ENCODE results near the gene PCMTD2.

DNA sequence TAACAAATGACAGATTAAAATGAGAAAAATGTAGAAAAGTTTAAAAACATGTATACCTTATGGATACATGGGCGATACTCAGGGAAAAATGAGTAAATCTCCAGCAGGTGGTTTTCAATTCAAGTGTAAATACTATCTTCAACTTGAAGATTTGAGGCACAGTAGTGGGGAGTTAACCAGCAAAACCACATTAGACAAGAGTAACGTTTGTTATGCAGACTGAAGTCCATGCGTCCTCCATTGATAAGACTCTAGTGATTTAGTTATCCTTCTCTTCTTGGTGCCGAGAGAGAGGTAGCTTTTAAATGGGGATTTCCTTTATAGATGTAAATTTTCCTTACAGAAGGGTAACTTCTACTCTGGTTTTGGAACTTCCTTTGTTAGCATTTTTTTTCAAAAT is 28.1 kb downstream of the PCMTD2 start:
- TF ChIP-seq, protein P1, sequence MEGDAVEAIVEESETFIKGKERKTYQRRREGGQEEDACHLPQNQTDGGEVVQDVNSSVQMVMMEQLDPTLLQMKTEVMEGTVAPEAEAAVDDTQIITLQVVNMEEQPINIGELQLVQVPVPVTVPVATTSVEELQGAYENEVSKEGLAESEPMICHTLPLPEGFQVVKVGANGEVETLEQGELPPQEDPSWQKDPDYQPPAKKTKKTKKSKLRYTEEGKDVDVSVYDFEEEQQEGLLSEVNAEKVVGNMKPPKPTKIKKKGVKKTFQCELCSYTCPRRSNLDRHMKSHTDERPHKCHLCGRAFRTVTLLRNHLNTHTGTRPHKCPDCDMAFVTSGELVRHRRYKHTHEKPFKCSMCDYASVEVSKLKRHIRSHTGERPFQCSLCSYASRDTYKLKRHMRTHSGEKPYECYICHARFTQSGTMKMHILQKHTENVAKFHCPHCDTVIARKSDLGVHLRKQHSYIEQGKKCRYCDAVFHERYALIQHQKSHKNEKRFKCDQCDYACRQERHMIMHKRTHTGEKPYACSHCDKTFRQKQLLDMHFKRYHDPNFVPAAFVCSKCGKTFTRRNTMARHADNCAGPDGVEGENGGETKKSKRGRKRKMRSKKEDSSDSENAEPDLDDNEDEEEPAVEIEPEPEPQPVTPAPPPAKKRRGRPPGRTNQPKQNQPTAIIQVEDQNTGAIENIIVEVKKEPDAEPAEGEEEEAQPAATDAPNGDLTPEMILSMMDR (conservative IDR thresholded peaks at IDR 0.05; ENCODE audit: low read depth, low read length) = no peak
- TF ChIP-seq EZH2 (IDR thresholded peaks at IDR 0.05; ENCODE audit: borderline replicate concordance, low read depth, low read length, poor library complexity, severe bottlenecking) = no peak
